GM19099 (cell line): ENCODE results near the gene CTXN3.

Source experiments
- POLR2A ChIP-seq: IDR thresholded peaks from 3 replicates; pipeline ENCODE4 v1.6.1; 2011; ENCODE audit warnings: low read depth; ENCODE audit not compliant: insufficient read length; ENCODE audit errors: extremely low read depth

The CTXN3 gene

DNA sequence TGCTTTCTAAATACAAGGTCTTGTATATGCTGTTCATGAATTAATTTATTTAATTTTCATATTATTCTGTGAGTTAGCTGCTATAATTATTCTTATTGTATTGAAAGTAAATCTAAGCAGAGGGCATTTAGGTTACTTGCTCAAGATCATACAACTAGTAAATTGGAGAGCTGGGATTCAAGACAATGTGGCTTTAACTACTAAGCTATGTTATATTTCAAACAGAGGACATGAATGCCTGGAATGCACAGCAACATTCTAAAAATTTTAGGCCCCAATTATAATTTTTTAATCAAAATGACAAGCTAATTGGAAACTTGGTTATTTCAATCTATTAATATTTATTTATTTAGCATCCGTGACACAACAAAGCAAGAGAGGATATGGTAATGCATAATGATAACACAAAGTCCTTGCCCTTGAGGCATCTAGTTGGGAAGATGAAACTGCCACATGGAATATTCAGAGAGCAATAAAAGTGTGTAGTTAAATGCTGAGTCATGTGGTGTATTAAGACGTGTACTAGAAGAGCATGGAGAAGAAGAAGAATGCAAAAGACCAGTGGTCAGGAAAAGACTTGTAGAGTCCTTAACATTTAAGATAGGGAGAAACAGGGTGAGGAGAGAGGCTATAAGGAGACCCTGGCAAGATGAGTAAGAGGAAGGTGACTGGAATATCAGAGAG, 24.4 kb downstream of the CTXN3 start:
- no peak for TF ChIP-seq POLR2A

DNA sequence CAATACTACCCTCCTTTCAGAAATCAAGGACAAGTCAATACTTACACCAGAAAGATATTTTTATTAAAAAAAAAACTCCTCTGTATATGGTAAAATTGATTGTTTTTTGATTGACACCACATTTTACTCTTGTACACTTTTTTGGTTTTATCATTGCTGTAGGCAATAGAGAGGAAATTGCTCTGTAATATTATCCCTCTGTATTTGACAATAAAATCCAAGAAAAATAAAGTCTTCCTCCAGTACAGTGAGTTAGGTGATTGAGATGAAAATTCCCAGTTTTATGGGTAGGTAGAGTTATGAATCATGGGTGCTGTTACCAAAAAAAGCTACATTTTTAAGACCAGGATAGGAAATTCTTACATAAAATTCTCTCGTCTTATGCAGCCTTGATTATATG, 31.7 kb downstream of the CTXN3 start:
- TF ChIP-seq POLR2A: no peak

DNA sequence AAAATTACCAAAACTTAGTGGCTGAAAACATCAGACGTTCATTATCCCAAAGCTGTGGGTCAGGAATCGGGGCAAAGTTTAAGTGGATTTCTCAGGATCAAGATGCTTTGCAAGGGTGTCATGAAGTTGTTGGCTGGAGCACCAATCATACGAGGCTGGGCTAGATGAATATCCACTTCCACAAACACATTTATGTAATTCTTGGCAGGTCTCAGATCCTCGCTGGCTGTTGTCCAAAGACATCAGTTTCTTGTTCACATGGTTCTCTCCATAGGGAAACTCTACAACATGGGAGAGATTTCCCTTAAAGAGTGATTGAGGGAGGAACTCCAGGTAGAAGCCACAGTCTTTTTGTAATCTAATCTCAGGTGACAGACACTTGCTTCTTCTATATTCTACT, 34.1 kb downstream of the CTXN3 start:
- no peak for TF ChIP-seq POLR2A

DNA sequence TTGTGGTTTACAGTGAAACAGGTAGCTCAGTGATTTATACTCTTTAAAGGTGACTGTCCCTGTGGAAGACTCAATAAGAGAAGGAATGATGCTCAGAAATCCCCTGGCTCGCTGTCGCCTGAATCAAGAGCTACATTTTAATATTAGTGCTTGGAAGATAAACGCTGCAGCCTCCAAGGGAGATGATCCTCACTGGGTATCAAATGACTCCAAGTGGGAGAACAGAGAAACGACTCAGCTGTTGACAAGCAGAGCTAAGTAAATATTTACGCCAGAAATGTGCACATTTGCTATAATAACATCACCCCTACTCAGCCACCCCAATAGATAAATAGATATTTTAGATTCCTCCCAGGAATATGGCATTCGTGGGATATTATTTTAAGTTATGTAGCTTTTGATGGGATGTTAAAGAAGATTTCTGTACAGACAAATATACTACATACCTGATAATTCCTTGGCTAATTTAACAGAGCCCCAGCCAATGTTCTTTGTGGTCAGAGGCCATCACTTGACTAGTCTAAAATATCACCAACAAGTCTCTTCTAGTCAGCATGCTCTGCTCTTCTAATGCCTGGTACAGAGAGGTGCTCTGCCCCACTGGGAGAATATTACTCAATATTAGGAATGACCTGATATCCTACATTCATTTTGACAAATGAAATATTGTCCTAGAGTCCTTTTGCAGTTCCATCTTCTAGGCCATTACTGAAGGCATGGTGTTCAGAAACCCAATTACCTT, 36.0 kb downstream of the CTXN3 start:
- no peak for TF ChIP-seq POLR2A

DNA sequence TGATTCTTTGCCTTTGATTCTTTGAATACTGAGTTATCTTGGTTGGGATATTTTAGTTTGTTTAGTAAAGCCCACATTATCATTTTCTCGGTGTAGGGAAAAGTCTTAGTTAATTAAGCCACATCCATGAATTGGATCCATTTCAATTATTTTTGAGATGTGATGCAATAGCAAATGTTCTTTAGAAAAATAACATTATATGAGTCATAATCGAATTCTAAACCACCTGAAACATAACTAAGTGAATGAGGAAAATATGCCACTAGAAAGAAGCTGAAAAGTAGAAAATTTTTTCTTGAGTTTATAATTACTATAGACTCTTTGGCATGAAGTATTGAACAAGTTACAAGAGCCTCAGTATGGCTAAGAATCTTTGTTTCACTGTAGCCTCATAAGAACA, 36.8 kb downstream of the CTXN3 start:
- TF ChIP-seq POLR2A: no peak

DNA sequence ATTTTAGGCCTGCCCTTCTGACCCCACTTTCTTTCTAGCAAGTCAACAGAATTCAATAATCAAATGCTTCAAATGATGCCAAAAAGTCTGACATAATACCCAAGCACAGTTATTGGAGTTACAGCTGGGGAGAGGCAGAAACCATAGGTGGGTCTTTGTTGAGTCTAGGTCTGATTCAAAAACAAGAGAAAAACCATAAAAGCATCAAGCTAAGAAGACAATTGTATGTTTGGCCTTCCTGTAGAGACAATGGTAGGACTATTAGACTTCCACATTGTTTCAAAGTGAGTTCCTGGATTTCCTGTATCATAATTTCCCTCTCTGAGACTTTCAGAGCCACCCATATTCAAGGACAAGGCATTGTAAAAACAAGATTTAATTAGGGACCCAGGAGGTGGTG, 37.5 kb downstream of the CTXN3 start:
- TF ChIP-seq POLR2A: no peak

DNA sequence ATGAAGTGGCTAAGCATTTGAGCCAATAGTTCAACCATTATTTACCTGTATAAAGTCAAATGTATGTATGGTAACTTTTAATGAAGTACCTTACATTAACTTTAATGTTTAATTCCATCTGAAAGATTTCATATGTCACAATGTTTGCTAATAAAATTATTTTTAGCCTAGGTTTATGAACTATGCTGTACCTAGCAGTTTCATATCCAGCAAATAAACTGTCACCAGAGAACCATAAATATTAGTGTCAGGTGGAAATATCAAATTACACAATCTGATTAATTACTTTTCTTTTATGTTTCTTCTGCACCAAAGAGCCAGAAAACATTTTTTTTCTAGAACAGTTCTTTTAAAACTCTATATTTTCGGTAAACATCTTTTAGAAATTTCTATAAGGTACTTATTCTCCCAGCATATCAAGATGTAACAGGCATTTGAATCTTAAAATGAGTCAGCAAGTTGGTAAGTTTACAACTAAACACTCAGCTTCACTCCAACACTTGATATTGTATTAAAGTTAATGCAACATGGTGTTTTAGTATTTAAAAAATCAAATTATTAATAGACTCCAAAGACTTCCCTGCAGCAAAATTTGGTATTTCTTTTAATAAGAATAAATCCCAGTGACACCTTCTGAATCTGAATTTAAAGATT, 45.8 kb downstream of the CTXN3 start:
- no peak for TF ChIP-seq POLR2A

DNA sequence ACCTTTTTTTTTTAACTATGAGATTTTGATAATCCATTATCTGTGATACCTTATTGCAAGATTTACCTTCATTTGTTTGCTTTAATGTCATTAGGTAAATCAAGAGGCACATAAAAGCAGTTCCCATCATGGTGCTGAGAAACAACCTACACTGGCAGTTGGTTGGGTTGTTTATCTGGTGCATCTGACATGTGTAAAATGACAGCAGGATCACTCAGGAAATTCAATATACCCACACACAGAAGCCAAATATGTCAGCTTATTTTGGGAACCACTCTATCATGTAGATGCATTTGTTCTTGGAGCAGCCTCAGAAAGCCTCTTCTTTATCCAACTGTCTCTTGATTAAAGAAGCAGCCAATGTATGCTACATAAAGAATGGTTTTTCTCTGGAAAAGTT, 46.5 kb downstream of the CTXN3 start:
- TF ChIP-seq POLR2A: no peak

DNA sequence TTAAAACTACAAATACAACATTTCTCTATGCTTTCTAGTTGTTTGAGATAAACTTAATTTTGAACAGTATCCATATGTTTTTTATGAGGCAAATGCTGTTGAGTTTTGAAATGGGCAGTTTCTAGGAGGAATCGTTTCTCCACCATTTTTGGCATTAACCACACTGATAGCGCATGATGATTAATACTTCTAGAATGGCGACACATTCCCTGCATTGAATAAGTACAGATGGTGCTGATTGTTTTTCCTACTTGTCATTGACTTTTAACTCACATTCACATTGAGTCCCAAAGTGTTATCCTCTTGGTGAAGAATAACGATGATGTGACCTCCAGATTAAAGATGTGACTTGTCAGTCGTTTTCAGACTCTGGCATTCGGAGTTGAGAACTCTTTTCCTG, 47.8 kb downstream of the CTXN3 start:
- TF ChIP-seq POLR2A: no peak

DNA sequence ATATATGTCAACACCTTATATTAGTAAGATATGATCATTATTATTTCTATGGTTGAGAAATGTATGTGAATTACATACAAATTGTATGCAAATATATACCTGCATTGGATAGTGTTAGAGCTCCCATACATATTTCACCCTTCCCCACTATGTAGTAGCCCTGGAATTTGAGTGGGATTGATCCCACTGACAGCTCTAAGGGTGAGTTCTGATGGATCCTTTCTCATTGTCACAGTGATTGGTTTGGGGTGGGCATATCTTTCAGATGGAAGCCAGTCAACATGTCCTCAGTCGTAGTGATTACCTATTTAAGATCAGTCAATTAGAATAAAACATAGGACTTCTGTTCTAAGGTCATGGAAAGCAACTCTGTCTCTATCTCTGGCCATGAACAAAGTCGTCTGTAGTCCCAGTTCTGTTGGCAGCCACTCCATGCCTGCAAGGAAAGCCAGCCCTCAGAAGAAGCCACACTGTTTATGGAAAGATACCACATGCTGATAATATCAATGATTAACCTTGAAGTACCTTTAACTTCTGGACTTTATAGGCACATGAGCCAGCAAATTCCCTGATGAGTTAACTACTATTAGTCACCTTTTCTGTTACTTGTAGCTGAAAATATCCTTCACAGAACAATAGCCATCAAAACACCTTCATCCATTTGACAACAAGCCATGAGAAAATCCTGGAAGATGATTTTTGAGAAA, 49.2 kb downstream of the CTXN3 start:
- TF ChIP-seq POLR2A: no peak

DNA sequence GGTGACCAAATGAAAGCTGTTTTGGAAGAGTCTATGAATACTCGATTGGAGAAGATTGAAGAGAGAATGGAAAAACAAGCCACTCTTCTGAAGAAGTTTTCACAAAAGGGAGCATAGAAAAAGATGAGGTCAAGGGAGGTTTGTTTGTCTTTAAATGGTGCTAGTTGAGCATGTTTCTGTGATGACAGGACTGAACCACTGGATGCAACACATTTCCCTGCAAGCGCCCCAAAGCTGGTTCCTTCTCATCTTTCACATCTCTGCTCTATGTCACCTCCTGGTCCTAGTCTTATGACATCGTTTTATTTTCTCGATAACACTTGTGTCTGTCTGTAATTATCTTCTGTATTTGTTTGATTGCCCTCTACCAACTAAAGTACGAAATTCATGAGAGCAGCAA, 50.5 kb downstream of the CTXN3 start:
- TF ChIP-seq POLR2A: no peak

DNA sequence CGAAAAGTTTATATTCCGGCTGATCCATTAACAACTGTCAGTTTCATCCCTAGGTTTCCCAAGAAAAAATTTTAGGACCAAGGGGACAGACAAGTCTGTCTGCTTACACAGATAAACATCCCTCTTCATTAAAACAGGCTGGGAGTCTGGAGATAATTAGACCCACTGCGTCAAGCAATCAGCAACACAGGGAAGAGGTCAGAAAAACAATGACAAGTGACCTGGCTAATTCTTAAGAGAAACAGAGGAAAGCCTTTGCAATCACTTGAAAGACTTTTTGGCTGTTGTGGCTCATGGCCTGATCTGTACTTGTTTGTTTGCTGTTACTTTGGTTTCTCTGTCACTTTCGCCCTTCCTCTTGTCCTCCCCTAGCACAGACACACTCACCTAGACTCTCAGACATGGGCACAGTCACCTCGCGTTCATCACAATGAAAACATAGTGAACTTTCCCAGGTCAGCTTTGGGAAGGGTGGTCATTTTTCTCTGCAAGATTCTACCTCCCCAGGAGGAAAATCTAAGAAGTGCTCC, 51.4 kb downstream of the CTXN3 start:
- TF ChIP-seq POLR2A: no peak

DNA sequence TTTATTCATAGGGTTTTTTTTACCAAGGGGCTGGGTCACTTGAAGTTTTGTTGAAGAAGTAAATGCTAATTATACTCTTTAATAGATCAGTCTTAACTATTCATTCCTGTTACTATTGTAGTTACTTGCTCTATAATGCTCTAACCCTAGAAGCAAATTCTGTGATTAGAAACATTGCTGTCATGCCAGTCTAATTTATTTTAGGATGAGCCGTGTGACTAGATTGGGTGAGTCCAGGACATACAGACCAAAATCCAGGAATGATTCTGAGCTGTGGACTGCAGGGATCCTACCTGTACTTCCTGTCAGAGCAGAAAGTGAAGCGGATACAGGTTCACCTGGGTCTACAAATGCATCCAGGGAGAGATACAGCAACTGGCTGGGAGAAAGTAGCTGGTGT, 53.6 kb downstream of the CTXN3 start:
- TF ChIP-seq POLR2A: no peak

DNA sequence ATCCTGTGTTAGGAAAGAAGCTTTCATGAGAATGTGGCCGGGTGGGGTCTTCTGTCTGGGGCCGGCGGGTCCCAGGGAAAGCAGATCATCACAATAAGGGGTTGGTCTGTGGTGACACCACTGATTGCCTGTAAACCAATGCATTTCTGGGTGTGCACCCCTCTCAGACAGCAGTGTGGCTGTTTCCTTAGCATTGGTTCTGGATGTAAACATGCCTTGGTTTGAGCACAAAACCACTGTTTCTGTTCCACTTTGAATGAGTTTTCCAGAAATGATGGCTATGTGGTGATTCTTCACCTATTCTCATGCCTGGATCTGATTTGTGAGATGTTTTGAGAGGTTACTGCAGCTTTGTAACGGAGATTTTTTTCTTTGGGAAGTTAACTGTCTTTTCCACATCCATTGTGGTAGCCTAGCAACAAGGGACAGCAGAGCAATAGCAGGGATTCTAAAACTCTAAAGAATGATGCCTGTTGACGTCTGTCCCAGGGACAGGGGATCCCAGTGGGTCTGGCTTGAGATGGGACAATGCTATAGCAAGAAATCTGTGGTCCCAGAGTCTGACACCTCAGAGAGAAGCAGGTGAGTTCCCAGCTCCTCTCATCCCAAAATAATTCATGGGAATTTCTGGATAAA, 54.2 kb downstream of the CTXN3 start, which contains the start of gene CCDC192:
Gene CCDC192, plus strand, starts transcription at position 466 of the 636 bp plus-strand sequence. Its CDS starts 55 bp downstream, at position 521.
- no peak for TF ChIP-seq POLR2A

DNA sequence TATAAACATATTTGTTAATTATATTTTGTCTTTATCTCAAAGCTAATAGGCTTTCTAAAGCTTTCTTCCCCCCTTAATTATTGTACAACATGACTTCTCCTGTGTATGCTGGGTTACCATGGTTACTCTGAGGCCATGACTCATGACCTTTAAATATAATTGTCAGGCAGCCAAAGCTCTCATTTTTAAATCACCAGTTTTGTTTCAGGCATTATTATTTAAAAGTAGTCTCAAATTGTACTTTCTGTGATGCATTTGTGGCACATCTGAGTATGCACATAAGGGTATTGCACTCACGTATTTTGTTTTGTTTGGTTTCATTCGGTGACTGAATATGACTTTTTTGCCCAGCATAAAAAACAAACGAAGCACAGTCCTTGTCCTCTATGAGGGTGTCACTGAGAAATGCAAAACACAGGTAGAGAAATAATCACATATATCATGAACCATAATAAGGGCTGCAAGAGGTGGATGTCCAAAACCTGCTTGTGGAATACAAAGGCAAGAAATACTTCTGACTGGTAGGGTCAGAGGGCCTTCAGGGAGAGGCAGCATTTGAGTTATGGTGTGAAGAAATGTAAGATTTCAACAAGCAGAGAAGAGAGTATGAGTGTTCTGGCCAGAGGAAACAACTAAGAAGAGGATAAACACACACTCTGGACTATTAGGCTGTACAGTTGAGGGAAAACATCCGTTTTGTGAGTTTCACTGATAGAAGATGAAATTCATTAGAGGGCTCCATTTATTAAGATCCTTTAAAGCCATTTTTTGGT, 56.4 kb downstream of the CTXN3 start:
- TF ChIP-seq POLR2A: no peak

DNA sequence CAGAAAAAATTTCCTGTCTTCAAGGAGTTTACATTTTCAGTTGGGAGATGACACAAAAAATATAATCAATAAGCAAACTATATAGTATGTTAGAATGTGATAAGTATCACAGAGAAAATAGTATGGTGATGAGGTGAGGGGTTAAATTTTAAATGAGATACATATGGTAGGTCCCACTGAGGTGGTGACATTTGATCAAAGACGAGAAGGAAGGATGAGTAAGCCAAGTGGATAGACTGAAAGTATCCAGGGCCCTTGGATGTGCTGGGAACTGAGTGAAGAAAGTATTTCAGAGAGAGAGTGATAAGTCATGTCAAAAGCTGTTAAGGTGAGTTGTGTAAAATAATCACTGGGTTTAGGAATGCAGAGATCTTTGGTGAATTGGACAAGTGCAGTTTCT, 57.8 kb downstream of the CTXN3 start:
- no peak for TF ChIP-seq POLR2A
